ENCODE measurements around the gene BNIP1. TPM values are rescaled to one million over a fixed set of nuclear protein-coding genes. Genes with fewer than 3 reads are reported as not detected.

BNIP1 gene
- total and polyA plus RNA-seq, 2 experiments from 2014 or later, result 13.1 to 14.7 TPM

DNA sequence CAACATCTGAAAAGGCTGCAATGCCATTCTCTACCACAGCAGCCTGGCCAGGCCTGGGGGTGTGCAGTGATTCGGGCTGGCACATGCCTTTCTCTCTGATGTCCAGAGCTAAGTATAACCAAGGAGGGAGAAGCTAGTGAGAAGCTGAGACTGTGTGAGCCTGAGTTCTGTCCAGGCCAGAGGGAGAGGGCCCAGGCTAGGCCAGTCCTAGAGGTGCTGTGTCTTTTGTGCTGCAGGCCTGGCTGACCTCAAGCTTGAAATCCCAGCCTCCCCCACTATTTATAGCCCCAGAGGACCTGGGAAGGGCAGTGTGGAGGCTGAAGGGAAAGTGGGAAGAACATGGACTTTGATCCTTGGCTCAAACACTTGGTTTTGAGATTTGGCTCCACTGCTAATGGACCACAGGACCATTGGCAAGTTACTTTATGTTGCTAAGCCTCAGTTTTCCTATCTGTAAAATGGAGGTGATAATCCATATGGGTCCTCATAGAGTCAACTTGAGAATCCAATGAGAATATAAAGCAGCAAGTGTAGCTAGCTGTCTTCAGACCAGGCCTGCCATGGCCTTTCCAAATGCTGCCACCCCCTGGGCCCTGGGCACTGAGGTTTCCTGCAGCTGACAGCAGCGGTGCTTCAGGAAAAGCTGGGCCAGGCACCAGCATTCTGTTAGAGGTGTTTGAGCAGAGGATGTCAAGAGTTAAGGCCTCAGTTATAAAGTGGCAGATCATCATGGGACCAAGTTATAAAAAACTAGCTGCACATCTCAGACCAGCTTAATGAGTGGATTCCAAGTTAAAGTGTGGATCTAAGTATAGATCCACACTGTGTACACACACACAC is 21.1 kb downstream of the BNIP1 start:
- H3K4me2 ChIP-seq, result no peak overlapping the region
- peak; percentile 20 for DNase-seq (ENCODE audit: low spot score)
- no peak overlapping the region for H2AFZ ChIP-seq
- no peaks in the 10 kb centered on the region for H4K20me1 ChIP-seq (ENCODE audit: insufficient read depth, poor library complexity, severe bottlenecking)
- H3K27me3 ChIP-seq, result no peaks in the 10 kb centered on the region
- H3K4me1 ChIP-seq (ENCODE audit: insufficient read depth), result no peaks in the 10 kb centered on the region
- H3K9me2 ChIP-seq (replicated peaks; ENCODE audit: insufficient read depth), result no peaks in the 10 kb centered on the region
- no peaks in the 10 kb centered on the region for H3K9me3 ChIP-seq (ENCODE audit: low read depth)
- TF ChIP-seq EZH2 (IDR thresholded peaks at IDR 0.05; ENCODE audit: borderline replicate concordance) (no peak), EZH2phosphoT487 (IDR thresholded peaks at IDR 0.05; ENCODE audit: low read depth, severe bottlenecking, unreplicated experiment) (no peak)
- TF ChIP-seq, protein P1, sequence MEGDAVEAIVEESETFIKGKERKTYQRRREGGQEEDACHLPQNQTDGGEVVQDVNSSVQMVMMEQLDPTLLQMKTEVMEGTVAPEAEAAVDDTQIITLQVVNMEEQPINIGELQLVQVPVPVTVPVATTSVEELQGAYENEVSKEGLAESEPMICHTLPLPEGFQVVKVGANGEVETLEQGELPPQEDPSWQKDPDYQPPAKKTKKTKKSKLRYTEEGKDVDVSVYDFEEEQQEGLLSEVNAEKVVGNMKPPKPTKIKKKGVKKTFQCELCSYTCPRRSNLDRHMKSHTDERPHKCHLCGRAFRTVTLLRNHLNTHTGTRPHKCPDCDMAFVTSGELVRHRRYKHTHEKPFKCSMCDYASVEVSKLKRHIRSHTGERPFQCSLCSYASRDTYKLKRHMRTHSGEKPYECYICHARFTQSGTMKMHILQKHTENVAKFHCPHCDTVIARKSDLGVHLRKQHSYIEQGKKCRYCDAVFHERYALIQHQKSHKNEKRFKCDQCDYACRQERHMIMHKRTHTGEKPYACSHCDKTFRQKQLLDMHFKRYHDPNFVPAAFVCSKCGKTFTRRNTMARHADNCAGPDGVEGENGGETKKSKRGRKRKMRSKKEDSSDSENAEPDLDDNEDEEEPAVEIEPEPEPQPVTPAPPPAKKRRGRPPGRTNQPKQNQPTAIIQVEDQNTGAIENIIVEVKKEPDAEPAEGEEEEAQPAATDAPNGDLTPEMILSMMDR (IDR thresholded peaks at IDR 0.05; ENCODE audit: poor library complexity), result no peak
- H3K4me3 ChIP-seq, result no peak overlapping the region
- no peaks in the 10 kb centered on the region for H3K79me2 ChIP-seq
- 88% methylated on average over 2 of the region's 2 CpGs for WGBS (ENCODE audit: low lambda C conversion rate, missing lambda C conversion rate)
- H3K36me3 ChIP-seq (replicated peaks; ENCODE audit: insufficient read depth, low read depth), result no peaks in the 10 kb centered on the region
- no peak overlapping the region for H3K27ac ChIP-seq

DNA sequence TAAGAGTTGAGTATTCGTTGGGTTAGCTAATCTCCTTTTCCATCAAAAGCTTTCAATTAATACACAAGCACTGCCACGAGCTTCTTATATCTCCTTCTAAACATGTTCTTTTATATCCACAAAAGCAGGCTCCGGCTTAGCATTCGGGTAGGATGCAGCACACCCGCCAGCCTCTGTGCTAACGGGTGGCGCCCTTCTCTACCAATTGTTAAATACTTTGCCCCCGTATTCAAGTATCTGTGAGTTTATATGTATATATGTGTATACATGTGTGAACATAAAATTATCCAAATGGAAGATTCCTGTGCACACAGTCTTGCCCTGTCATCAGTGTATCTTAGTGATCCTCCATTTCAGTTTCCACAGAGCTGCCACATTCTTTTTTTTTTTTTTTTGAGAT is 27.8 kb downstream of the BNIP1 start:
- no peaks in the 10 kb centered on the region for H3K9me2 ChIP-seq (replicated peaks; ENCODE audit: insufficient read depth)
- H3K9me3 ChIP-seq (ENCODE audit: low read depth), result no peaks in the 10 kb centered on the region
- no peaks in the 10 kb centered on the region for H3K27me3 ChIP-seq
- no peaks in the 10 kb centered on the region for H4K20me1 ChIP-seq (ENCODE audit: insufficient read depth, poor library complexity, severe bottlenecking)
- 84% methylated on average over 8 of the region's 8 CpGs for WGBS (ENCODE audit: low lambda C conversion rate, missing lambda C conversion rate)
- no peaks in the 10 kb centered on the region for H3K79me2 ChIP-seq
- no peaks in the 10 kb centered on the region for H3K4me1 ChIP-seq (ENCODE audit: insufficient read depth)
- no peak overlapping the region for H2AFZ ChIP-seq
- H3K4me2 ChIP-seq, result no peak overlapping the region
- H3K27ac ChIP-seq, result no peak overlapping the region
- H3K4me3 ChIP-seq, result no peak overlapping the region
- DNase-seq (ENCODE audit: low spot score), result no peak
- no peak for TF ChIP-seq EZH2phosphoT487 (IDR thresholded peaks at IDR 0.05; ENCODE audit: low read depth, severe bottlenecking, unreplicated experiment)
- TF ChIP-seq EZH2 (IDR thresholded peaks at IDR 0.05; ENCODE audit: borderline replicate concordance), result no peak
- TF ChIP-seq, protein P1 (IDR thresholded peaks at IDR 0.05; ENCODE audit: poor library complexity), result no peak
- H3K36me3 ChIP-seq (replicated peaks; ENCODE audit: insufficient read depth, low read depth), result no peaks in the 10 kb centered on the region

DNA sequence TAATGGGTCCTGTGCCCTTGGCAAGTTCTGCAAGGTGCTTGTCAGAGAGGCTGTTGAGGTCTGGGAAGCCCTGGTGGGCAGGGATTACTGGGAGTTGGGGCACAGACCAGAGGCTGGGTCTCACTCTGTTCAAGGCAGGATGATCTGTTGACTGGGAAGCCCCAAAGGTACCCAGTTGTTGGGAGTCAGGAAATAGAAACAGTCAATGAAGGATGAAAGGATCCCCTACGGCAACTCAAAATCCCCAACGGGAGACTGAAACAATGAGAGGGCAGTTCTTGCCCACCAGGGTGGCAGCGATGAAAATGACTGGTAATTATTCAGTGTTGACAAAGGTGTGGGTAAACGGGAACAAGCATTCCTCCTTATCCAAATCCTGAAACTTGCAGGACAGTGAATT is 31.2 kb downstream of the BNIP1 start:
- DNase-seq (ENCODE audit: low spot score), result no peak
- WGBS (ENCODE audit: low lambda C conversion rate, missing lambda C conversion rate), result 34% methylated on average over 4 of the region's 4 CpGs
- no peak overlapping the region for H3K4me2 ChIP-seq
- no peaks in the 10 kb centered on the region for H3K36me3 ChIP-seq (replicated peaks; ENCODE audit: insufficient read depth, low read depth)
- no peaks in the 10 kb centered on the region for H3K27me3 ChIP-seq
- H3K79me2 ChIP-seq, result no peaks in the 10 kb centered on the region
- no peak for TF ChIP-seq EZH2 (IDR thresholded peaks at IDR 0.05; ENCODE audit: borderline replicate concordance)
- TF ChIP-seq EZH2phosphoT487 (IDR thresholded peaks at IDR 0.05; ENCODE audit: low read depth, severe bottlenecking, unreplicated experiment), result no peak
- TF ChIP-seq, protein P1 (IDR thresholded peaks at IDR 0.05; ENCODE audit: poor library complexity), result no peak
- H3K4me3 ChIP-seq, result no peak overlapping the region
- no peaks in the 10 kb centered on the region for H3K4me1 ChIP-seq (ENCODE audit: insufficient read depth)
- H3K9me2 ChIP-seq (replicated peaks; ENCODE audit: insufficient read depth), result no peaks in the 10 kb centered on the region
- H4K20me1 ChIP-seq (ENCODE audit: insufficient read depth, poor library complexity, severe bottlenecking), result no peaks in the 10 kb centered on the region
- no peak overlapping the region for H3K27ac ChIP-seq
- no peaks in the 10 kb centered on the region for H3K9me3 ChIP-seq (ENCODE audit: low read depth)
- no peak overlapping the region for H2AFZ ChIP-seq
